ENCODE measurements around the gene BTBD7.

BTBD7 gene, protein sequence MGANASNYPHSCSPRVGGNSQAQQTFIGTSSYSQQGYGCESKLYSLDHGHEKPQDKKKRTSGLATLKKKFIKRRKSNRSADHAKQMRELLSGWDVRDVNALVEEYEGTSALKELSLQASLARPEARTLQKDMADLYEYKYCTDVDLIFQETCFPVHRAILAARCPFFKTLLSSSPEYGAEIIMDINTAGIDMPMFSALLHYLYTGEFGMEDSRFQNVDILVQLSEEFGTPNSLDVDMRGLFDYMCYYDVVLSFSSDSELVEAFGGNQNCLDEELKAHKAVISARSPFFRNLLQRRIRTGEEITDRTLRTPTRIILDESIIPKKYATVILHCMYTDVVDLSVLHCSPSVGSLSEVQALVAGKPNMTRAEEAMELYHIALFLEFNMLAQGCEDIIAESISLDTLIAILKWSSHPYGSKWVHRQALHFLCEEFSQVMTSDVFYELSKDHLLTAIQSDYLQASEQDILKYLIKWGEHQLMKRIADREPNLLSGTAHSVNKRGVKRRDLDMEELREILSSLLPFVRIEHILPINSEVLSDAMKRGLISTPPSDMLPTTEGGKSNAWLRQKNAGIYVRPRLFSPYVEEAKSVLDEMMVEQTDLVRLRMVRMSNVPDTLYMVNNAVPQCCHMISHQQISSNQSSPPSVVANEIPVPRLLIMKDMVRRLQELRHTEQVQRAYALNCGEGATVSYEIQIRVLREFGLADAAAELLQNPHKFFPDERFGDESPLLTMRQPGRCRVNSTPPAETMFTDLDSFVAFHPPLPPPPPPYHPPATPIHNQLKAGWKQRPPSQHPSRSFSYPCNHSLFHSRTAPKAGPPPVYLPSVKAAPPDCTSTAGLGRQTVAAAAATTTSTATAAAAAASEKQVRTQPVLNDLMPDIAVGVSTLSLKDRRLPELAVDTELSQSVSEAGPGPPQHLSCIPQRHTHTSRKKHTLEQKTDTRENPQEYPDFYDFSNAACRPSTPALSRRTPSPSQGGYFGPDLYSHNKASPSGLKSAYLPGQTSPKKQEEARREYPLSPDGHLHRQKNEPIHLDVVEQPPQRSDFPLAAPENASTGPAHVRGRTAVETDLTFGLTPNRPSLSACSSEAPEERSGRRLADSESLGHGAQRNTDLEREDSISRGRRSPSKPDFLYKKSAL

DNA sequence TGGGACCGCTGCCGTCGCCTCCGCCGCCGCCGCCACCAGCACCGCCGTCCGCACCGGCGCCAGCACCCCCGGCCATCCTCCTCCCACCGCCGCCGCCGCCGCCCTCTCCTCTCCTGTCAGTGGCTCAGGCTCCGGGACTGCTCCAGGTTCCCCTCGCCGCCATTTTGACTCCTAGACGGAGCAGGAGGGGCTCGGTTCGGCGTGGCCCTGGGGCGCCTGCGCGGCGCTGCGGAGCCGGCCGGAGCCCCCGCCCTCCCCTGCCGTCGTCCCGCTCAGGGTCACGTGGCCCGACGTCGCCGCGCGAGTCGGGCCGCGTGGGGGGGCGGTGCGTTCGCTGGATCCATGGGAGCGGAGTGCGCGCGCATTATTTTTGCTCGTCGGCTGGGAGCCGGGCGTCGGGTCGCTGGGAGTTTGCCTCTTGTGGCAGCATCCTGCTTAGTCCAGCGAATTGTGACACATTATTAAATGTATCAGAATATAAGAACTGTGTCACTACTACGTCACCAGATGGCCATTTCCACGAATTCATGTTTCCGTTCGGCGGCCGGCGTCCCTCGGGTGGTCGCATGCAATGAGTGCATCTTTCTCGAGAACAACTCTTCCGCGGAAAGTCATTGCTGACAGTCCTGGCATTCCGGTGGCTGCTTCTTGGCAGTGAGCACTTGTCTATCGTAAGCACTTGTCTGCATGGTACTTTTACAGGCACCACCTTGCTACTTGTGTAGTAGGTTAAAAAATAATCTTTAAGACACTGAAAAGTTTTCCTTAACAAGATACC is at the start of gene BTBD7:
Gene BTBD7, minus strand, starts transcription at position 184 of the 778 bp plus-strand sequence. CDS start 36,985 bp downstream, outside the sequence.
- peak; percentile 68 for DNase-seq (ENCODE audit: low read depth)
- H3K4me3 ChIP-seq (ENCODE audit: low read depth, low read length) = peak within 1 kb of the TSS; percentile 83
- TF ChIP-seq, protein P1, sequence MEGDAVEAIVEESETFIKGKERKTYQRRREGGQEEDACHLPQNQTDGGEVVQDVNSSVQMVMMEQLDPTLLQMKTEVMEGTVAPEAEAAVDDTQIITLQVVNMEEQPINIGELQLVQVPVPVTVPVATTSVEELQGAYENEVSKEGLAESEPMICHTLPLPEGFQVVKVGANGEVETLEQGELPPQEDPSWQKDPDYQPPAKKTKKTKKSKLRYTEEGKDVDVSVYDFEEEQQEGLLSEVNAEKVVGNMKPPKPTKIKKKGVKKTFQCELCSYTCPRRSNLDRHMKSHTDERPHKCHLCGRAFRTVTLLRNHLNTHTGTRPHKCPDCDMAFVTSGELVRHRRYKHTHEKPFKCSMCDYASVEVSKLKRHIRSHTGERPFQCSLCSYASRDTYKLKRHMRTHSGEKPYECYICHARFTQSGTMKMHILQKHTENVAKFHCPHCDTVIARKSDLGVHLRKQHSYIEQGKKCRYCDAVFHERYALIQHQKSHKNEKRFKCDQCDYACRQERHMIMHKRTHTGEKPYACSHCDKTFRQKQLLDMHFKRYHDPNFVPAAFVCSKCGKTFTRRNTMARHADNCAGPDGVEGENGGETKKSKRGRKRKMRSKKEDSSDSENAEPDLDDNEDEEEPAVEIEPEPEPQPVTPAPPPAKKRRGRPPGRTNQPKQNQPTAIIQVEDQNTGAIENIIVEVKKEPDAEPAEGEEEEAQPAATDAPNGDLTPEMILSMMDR (IDR thresholded peaks at IDR 0.05; ENCODE audit: low read depth, low read length, missing control alignments) = peak; percentile 26

GRCh38 chr14:93381644-93382043 is 48.8 kb upstream of the BTBD7 start:
- H3K4me3 ChIP-seq (ENCODE audit: low read depth, low read length) = no peak overlapping the region
- DNase-seq (ENCODE audit: low read depth) = peak; percentile 18
- TF ChIP-seq, protein P1 (IDR thresholded peaks at IDR 0.05; ENCODE audit: low read depth, low read length, missing control alignments) = no peak

DNA sequence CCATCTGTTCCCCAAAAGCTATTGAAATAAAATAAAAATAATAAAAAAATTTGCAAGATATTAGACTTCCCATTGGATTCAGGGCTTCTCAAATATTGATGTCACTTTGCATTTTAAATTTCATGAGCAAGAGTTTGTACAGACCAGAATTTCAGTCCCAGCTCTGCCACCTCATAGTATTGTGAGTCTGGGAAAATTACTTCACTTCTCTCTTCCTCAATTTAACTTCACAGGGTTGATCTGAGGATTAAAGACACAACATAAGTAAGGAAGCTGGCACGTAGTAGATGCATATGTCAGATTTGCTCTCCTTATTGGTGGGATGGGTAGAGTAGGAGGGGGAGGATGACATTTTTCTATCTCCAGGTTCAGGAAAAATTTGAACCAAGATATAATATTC is 47.0 kb upstream of the BTBD7 start:
- DNase-seq (ENCODE audit: low read depth) = no peak
- TF ChIP-seq, protein P1 (IDR thresholded peaks at IDR 0.05; ENCODE audit: low read depth, low read length, missing control alignments) = no peak
- H3K4me3 ChIP-seq (ENCODE audit: low read depth, low read length) = no peak overlapping the region

DNA sequence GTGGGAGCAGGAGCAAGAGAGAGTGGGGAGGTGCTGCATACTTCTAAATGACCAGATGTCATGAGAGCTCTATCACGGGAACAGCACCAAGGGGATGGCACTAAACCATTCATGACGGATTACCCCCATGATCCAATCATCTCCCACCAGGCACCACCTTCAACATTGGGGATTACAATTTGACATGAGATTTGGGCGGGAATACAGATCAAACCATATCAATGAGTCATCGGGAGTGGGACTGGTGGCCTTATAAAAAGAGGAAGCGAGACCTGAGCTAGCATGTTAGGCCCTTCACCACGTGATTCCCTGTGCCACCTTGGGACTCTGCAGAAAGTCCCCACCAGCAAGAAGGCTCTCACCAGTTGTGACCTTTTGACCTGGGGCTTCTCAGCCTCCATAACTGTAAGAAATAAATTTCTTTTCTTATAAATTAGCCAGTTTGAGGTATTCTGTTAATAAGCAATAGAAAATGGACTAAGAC is 42.9 kb upstream of the BTBD7 start:
- TF ChIP-seq, protein P1 (IDR thresholded peaks at IDR 0.05; ENCODE audit: low read depth, low read length, missing control alignments) = no peak
- peak; percentile 88 for DNase-seq (ENCODE audit: low read depth)
- no peak overlapping the region for H3K4me3 ChIP-seq (ENCODE audit: low read depth, low read length)

DNA sequence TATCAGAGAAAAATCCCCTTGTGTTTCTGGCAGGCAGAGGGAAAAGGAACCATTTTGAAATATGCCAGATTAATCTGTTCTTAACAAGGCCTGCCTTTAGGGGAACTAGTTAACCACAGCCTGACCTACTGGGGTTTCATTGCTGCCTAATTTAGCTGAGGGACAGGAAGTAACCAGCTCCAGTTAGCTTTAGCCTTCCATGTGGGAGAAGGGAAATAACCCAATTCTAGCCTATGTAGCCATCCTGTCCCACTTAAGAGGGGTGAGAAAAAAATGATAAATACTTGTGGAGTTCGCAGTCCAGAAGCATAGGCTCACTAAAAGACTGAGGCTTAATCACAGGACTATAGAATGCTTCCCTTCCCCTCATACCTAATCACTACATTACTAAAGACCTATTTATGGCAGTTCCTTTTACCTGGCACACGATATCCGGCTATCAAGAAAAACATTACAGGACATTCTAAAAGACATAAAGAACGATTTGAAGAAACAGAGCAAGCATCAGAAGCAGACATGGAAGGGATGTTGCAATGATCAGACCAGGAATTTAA is 37.0 kb upstream of the BTBD7 start:
- H3K4me3 ChIP-seq (ENCODE audit: low read depth, low read length) = no peak overlapping the region
- TF ChIP-seq, protein P1 (IDR thresholded peaks at IDR 0.05; ENCODE audit: low read depth, low read length, missing control alignments) = no peak
- DNase-seq (ENCODE audit: low read depth) = peak; percentile 81

Data from GM12864 (cell line).